K562 (cell line): ENCODE results near the gene PPM1G. TPM values are rescaled to one million over a fixed set of nuclear protein-coding genes. Genes with fewer than 3 reads are reported as not detected.

Source experiments
- ATF1 ChIP-seq, 2 experiments: fragments of 450-650 bp in 1 of 2; IDR thresholded peaks; 2 replicates each; pipeline ENCODE4 v1.6.1; 2016; ENCODE audit warnings: missing compliant biosample characterization in 1 of 2, missing genetic modification characterization in 1 of 2
- CBX1 ChIP-seq: sonication (generic); IDR thresholded peaks from 2 replicates; pipeline ENCODE4 v1.6.1; 2016; ENCODE audit warnings: antibody characterized with exemption, low read depth, mild to moderate bottlenecking
- DIDO1 ChIP-seq: fragments of 450-650 bp; IDR thresholded peaks from 2 replicates; pipeline ENCODE4 v1.6.1; 2016; ENCODE audit warnings: low read depth, missing biosample characterization, missing genetic modification characterization
- FOXJ3 ChIP-seq: sonication (generic); formaldehyde crosslinking; IDR thresholded peaks from 2 replicates; pipeline ENCODE4 v1.4.0; 2020; ENCODE audit warnings: mild to moderate bottlenecking, missing genetic modification reagents
- IRF2 ChIP-seq: sonication (generic); formaldehyde crosslinking; IDR thresholded peaks from 2 replicates; pipeline ENCODE4 v1.8.1; 2022; ENCODE audit warnings: mild to moderate bottlenecking, missing genetic modification reagents
- LCOR ChIP-seq: sonication (generic); formaldehyde crosslinking; IDR thresholded peaks from 2 replicates; pipeline ENCODE4 v1.8.0; 2022; ENCODE audit warnings: mild to moderate bottlenecking, missing genetic modification reagents
- POLR2A ChIP-seq: fragments of 450-650 bp; conservative IDR thresholded peaks from 2 replicates; pipeline ENCODE4 v1.6.1; 2016
- RB1 ChIP-seq: fragments of 450-650 bp; IDR thresholded peaks from 2 replicates; pipeline ENCODE4 v1.6.1; 2017; ENCODE audit warnings: low read depth, mild to moderate bottlenecking
- SOX6 ChIP-seq: fragments of 450-650 bp; IDR thresholded peaks from 2 replicates; pipeline ENCODE4 v1.6.1; 2014; ENCODE audit warnings: mild to moderate bottlenecking
- ZNF830 ChIP-seq: fragments of 250-450 bp; sonication (Bioruptor Pico); IDR thresholded peaks from 2 replicates; pipeline ENCODE4 v1.5.0; 2021; ENCODE audit warnings: mild to moderate bottlenecking
- polyA plus RNA-seq, 8 experiments: library from polyadenylated mRNA; depleted of rRNA in 4 of 8; stranded (reverse) in 5 of 8; unstranded in 3 of 8; fragments of >200 nt; fragmentation: Nextera tagmentation in 2 of 8; fragmentation: Illumina TruSeq in 1 of 8; extraction: Ambion mirVana in 2 of 8; extraction: Trizol in 1 of 8; gene quantifications; 2 replicates each; pipeline versions ENCODE4 v1.2.1 to v1.2.3, GENCODE V29; 2011 to 2014; ENCODE audit warnings: inconsistent platforms in 1 of 8, missing spikeins in 1 of 8
- total RNA-seq, 7 experiments: library from RNA; depleted of rRNA in 6 of 7; stranded (reverse); fragments of >200 nt in 6 of 7; fragmentation: Illumina TruSeq in 2 of 7; extraction: Trizol in 2 of 7; gene quantifications; 2 replicates each; pipeline versions ENCODE4 v1.2.1 to v1.2.3, GENCODE V29; 2011 to 2021; ENCODE audit warnings: low replicate concordance in 1 of 7
- TF ChIP-seq, protein P1 (sequence below): fragments of 450-650 bp; IDR thresholded peaks from 2 replicates; pipeline ENCODE4 v1.6.1; 2018; ENCODE audit not compliant: partially characterized antibody
- TF ChIP-seq, protein P2 (sequence below): fragments of 450-650 bp; formaldehyde crosslinking; conservative IDR thresholded peaks from 2 replicates; pipeline ENCODE4 v1.4.0; 2022; ENCODE audit warnings: mild to moderate bottlenecking, missing genetic modification characterization
- TF ChIP-seq, protein P3 (sequence below), 2 experiments: fragments of 450-650 bp; IDR thresholded peaks; 2 replicates each; pipeline ENCODE4 v1.6.1; 2016; ENCODE audit warnings: mild to moderate bottlenecking in 2 of 2, borderline replicate concordance in 1 of 2, low read depth in 1 of 2, moderate library complexity in 1 of 2

Gene PPM1G
- total and polyA plus RNA-seq, 9 of the 15 experiments (the other 6 are each of a cell fraction or from before 2014, with no cell fraction given) = 61.7 to 230 (median 153) TPM

DNA sequence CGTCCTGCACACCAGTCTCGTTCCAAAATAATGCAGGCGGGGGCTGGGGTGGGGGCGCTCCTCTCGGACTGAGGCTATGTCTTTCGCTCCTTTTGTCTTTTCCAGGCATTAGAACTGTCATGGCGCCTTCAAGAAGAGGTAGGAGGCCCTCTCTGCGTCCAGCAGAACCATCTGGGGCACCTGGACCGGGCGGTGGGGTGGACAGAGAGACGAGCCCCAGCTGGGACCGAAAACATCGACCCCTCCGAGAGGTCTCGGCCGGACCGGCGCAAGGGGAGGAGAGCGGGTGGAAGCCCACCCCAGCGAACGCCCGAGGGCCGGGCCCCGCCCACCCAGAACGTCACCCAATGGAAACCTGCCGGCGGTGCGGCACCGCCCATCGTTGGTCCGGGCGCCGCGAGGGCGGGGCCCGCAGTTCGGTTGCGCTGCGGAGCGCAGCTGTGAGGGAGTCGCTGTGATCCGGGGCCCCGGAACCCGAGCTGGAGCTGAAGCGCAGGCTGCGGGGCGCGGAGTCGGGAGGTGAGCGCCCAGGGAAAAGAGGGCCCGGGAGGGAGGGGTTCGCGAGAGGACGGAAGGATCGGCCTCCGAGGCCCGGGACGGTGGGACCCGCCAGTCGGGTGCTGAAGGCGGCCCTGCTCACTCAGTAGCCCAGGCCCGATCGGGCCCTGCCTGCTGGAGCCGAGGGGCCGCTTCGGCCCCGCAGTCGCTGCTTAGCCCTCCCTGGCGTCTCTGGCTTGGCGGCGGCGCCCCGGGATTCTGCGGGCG, 19.0 kb upstream of the PPM1G start, which contains the start of gene NRBP1 (continued):
- TF ChIP-seq RB1 (peak; percentile 43), FOXJ3 (CRISPR knock-in tag) (no peak), DIDO1 (tag) (no peak), SOX6 (0 out of 2 replicates have a peak, but pooled peaks have one; percentile 24), IRF2 (no peak), CBX1 (peak; percentile 61; the same call in 1 of the 2 replicates), ZNF830 (CRISPR knock-in tag) (no peak), LCOR (CRISPR knock-in tag) (peak; percentile 85; the same call in 1 of the 2 replicates), POLR2A (peak; percentile 91), ATF1 (CRISPR knock-in tag; IDR thresholded peaks at IDR 0.05) (no peak), ATF1 (tag; IDR thresholded peaks at IDR 0.05) (peak; percentile 57)
- TF ChIP-seq, protein P1, sequence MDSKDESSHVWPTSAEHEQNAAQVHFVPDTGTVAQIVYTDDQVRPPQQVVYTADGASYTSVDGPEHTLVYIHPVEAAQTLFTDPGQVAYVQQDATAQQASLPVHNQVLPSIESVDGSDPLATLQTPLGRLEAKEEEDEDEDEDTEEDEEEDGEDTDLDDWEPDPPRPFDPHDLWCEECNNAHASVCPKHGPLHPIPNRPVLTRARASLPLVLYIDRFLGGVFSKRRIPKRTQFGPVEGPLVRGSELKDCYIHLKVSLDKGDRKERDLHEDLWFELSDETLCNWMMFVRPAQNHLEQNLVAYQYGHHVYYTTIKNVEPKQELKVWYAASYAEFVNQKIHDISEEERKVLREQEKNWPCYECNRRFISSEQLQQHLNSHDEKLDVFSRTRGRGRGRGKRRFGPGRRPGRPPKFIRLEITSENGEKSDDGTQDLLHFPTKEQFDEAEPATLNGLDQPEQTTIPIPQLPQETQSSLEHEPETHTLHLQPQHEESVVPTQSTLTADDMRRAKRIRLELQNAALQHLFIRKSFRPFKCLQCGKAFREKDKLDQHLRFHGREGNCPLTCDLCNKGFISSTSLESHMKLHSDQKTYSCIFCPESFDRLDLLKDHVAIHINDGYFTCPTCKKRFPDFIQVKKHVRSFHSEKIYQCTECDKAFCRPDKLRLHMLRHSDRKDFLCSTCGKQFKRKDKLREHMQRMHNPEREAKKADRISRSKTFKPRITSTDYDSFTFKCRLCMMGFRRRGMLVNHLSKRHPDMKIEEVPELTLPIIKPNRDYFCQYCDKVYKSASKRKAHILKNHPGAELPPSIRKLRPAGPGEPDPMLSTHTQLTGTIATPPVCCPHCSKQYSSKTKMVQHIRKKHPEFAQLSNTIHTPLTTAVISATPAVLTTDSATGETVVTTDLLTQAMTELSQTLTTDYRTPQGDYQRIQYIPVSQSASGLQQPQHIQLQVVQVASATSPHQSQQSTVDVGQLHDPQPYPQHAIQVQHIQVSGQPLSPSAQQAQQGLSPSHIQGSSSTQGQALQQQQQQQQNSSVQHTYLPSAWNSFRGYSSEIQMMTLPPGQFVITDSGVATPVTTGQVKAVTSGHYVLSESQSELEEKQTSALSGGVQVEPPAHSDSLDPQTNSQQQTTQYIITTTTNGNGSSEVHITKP = peak; percentile 96
- TF ChIP-seq, protein P2, sequence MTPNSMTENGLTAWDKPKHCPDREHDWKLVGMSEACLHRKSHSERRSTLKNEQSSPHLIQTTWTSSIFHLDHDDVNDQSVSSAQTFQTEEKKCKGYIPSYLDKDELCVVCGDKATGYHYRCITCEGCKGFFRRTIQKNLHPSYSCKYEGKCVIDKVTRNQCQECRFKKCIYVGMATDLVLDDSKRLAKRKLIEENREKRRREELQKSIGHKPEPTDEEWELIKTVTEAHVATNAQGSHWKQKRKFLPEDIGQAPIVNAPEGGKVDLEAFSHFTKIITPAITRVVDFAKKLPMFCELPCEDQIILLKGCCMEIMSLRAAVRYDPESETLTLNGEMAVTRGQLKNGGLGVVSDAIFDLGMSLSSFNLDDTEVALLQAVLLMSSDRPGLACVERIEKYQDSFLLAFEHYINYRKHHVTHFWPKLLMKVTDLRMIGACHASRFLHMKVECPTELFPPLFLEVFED = 0 out of 2 replicates have a peak, but pooled peaks have one; percentile 59
- TF ChIP-seq, protein P3, sequence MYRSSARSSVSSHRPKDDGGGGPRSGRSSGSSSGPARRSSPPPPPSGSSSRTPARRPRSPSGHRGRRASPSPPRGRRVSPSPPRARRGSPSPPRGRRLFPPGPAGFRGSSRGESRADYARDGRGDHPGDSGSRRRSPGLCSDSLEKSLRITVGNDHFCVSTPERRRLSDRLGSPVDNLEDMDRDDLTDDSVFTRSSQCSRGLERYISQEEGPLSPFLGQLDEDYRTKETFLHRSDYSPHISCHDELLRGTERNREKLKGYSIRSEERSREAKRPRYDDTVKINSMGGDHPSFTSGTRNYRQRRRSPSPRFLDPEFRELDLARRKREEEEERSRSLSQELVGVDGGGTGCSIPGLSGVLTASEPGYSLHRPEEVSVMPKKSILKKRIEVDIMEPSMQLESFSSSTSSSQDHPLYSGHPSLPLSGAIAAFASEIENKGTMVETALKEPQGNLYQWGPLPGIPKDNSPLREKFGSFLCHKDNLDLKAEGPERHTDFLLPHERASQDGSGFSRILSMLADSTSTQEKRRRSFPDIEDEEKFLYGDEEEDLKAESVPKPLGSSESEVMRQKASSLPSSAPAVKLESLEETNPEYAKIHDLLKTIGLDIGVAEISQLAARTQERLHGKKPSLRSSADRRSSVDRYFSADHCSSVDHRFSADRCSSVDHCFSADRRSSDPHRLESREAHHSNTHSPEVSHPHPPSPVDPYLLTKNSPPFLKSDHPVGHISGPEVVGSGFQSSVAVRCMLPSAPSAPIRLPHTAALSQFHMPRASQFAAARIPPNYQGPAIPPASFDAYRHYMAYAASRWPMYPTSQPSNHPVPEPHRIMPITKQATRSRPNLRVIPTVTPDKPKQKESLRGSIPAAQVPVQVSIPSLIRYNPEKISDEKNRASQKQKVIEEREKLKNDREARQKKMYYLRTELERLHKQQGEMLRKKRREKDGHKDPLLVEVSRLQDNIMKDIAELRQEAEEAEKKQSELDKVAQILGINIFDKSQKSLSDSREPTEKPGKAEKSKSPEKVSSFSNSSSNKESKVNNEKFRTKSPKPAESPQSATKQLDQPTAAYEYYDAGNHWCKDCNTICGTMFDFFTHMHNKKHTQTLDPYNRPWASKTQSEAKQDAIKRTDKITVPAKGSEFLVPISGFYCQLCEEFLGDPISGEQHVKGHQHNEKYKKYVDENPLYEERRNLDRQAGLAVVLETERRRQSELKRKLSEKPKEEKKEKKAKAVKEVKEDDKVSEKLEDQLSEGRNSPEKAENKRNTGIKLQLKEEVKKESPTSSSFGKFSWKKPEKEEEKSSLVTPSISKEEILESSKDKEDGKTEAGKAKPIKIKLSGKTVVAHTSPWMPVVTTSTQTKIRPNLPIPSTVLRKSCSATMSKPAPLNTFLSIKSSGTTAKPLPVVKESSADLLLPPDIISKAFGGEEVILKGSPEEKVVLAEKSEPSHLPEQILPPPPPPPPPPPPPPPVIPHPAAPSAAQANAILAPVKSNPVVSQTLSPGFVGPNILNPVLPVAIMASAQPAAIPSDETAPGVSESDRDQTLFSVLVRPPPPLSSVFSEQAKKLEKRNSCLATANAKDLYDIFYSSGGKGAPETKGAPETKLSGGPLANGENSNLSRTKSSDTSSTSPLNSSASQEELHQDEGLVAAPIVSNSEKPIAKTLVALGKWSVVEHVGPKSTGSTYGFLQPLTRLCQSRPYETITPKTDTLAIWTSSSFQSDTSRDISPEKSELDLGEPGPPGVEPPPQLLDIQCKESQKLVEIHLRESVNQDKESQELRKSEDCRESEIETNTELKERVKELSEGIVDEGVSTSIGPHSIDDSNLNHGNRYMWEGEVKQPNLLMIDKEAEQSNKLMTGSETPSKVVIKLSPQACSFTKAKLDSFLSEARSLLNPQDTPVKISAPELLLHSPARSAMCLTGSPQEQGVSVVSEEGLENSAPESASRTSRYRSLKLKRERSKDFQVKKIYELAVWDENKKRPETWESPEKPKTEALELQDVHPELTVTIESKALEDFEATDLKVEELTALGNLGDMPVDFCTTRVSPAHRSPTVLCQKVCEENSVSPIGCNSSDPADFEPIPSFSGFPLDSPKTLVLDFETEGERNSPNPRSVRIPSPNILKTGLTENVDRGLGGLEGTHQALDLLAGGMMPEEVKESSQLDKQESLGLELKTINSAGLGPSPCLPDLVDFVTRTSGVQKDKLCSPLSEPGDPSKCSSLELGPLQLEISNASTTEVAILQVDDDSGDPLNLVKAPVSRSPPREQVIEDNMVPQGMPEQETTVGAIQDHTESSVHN (IDR thresholded peaks at IDR 0.05; ENCODE audit: borderline replicate concordance in 1 of 2, low read depth in 1 of 2) = no peak
